GM18520 (cell line): ENCODE measurements around the gene NPHP4.

ENCODE experiments used
- ATAC-seq: cut with Tn5 transposase; IDR thresholded peaks from one replicate; pipeline ENCODE4 v1.9.1; 2021; ENCODE audit not compliant: unreplicated experiment

The NPHP4 gene

DNA sequence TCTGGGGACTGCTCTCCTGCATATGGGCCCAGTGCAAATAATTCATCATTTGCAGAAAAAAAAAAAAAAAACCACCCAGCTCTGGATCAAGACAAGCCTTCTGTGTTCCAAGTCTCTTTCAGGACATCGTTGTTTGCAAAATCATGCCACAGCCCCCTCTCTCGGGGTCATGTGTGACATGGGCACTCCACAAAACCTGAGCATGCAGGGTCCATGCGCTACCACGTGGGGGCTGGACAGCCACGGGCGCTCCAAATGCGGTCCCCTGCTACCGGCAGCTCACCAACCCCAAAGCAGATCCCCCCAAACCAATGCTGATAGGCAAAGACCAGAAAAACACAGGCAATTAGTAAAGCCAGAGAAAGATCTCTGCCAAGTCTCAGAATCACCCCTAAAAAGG is 17.6 kb downstream of the NPHP4 start:
- no peak for ATAC-seq

DNA sequence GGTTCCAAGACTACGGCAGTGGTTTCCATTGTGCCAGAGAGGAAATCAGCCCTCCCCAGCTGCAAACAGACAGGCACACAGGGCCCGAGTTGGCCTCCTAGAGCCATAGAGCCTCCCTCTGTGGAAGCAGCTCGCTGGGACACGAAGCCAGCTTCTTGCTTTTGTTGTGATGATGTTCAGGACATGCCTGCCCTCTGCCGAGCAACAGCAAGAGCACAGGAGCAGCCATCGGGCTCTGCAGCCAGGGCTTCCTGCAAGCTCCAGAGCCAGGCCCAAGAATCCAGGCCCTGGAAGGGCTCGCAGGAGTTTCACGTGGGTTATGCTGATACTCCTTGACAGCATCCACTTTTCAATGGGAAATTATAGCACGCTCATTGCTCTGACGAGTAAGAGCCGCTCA is 18.5 kb downstream of the NPHP4 start:
- ATAC-seq: no peak

DNA sequence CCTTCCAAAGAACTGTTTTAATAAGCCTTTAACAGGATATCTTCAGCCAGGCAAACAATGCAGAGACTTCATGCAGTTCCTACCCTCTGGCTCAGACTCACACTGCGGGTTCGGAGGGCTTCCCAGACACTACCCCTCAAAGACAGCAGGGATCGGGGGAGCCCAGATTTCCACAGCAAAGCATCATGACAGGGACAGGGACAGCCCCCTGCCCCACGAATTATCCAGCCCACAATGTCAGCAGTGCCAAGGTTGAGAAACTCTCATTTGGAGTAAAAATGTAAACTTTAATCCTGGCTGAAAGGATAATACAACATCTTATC is 20.1 kb downstream of the NPHP4 start:
- no peak for ATAC-seq

DNA sequence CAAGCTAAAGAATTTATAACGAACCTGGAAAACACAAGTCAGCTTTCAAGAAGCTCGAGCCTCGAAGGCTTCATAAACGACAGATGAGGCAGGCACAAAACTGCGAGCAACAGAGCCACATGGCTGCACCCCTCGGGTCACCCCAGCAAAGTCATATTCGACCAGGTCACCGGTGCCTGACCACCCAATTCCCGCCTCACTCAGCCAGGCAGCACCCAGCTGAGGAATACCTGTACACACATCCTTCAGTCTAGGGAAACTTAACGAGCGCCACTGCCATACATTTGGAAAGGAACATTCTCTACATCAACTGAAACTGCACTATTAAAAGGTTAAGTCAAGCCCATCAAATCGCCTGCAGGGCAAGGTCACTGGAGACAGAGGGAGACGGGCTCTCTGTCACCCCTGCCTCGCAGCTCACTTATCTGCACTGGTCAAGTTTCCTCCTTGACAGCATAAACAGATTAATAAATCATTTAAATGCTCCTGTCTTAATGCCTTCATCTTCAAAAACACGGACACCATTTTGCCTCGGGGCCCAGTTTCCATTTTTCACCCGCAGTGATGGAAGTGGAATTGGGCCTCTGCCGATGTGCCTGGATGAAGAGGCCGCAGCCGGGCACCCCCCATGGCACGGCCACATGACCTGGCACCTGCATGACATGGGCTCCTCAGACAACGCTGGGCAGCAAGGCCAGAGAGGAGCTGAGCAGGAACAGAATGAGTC is 20.6 kb downstream of the NPHP4 start:
- no peak for ATAC-seq

DNA sequence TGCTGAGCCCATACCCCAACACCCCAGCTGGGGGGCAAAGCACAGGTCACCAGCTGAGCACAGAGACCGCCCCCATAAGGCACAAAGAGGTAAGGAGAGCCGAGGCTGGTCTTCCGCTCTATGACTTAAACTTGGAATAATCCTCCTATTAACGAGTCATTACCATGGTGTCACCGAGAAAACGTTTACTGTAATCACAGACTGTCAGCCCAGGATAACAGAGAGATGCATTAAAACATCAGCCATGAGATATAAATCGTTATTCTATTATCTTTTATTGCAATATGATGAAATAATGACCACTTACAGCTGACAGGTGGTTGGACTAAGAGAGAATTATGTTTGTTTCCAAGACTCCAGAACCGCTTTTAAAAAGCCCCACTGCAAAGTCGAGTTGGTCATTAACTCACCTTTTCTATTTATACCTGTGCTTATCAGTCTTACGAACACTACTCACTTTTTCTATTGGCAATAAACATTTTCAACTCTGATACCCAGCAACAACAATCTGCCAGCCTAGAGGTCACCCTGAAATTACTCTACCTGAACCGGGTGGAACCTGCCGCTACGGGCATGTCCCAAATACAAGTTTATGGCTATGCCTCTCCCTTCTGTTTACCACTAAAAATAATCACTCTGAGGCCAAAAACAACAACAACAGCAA is 21.5 kb downstream of the NPHP4 start:
- ATAC-seq: no peak

DNA sequence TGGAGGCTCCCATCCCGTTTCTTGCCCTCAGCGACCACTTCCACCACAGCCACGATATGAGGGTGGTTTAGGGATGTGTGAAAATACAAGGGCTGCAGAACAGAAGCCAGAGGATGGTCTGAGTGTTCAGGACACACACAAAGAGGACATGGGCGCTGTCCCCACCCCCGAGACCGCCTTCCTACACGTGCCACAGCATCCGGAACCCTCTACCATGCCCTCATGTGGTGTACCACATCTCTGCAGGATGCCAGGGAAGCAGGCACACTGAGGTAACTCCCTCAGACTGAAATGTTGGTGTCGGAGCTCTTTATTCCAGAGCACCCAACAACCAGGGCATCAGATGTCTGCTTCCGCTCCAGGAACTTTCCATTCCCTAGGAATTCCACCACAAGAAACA is 23.1 kb downstream of the NPHP4 start:
- ATAC-seq: no peak

DNA sequence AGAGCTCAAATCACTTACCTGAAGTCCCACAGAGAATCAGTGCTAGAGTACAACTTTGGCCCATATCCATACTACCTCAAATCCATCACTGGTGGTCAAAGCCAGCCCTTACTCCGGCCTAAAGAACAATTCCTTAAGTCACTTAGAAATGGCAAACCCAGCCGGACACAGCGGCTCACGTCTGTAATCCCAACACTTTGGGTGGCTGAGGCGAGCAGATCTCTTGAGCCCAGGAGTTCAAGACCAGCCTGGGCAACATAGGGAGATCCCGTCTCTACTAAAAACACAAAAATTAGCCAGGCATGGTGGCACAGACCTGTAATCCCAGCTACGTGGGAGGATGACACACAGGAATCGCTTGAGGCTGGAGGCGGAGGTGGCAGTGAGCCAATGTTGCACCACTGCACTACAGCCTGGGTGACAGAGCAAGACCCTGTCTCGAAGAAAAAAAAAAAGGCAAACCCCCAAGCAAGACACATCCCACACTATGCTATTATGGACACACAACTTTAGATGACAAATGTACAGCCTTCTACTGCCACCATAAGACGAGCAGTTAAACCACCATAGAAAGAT is 24.0 kb downstream of the NPHP4 start:
- no peak for ATAC-seq

DNA sequence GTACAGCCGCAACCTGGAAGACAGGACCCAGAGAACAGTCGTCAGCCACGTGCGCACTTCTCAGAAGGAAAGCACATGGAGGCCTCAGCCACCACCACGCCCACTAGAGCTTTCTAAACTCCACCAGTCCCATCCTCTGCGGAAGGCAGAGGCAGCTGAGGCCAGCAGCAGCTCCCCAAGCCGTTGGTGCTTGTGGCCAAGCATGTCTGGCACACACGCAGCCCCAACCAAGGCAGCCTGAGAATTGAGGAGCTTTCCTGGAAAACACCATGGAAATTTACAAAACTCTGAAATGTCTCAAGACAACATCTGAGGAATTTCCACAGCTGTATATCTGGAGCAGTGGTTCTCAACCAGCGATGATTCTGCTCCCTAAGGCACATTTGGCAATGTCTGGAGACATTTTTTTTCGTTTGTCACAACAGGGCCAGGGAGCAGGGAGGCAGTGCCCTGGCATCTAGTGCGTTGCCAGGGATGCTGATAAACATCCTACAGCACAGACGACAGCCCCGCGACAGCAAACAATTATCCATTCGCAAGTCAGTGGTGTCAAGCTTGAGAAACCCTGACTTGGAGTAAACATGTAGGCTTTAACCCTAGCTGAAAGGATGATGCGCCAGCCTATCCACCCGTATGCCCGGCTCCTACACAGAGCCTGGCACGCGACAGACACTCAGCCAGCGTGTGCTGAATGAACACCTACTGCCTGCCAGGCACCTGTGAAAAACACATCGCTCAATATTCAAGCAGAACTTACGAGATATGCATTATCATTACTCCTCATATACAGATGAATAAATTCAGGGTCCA is 24.7 kb downstream of the NPHP4 start:
- ATAC-seq: no peak

DNA sequence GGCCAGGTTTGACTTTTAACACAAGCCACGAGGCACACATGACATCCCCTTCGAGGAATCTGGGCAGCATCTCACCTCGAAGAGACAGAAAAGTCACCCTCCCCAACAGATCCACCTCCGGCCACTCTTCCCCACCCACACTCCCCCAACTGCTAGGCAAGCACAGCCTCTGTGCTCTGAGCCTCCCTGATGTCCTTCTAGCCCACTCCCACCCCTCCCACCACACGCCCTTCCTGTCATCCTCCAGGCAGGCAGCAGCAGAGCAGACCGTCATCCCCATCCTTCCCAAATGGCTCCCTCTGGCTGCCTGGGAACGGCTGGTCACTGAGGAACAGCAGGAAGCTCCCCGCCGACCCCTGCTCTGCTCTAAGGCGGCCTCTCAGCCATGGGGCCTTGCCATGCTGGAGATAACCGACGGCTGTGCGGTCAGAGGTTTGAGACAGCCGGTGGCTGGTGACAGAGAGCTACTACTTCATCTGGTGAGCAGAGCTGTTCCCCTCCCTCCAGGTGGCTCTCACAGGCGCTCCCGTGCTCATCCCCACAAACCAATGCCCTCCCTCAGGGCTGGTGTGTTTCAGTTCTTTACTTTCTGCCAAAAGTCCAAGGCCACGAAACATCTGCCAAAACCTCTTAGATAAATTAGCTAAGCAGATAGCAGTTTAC is 25.6 kb downstream of the NPHP4 start:
- no peak for ATAC-seq

DNA sequence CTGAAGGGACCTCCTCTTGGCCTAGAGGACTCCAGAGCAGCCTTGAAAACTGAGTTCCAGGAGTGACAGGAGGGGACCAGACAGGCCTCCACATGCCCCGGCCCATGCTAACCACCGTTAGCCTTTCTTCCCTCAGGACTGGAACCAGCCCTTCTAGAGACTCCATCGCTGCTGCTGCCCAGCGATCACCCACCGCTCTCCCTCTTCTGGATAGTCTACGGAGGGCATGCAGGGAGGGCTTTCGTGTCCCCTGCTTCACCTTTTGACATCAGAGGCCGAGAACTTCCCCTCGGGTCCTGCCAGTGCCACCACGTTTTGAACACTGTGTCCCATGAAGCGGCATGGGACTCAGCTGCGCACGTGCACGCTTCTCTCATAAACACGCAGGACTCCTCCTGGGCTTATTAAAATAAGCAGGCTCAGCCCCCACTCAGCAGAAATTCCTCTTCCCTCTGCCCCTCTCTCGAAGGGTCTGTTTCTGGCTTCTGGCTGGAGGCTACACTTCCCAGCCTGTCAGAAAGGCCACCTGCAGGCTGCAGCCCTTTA is 26.6 kb downstream of the NPHP4 start:
- ATAC-seq: no peak

DNA sequence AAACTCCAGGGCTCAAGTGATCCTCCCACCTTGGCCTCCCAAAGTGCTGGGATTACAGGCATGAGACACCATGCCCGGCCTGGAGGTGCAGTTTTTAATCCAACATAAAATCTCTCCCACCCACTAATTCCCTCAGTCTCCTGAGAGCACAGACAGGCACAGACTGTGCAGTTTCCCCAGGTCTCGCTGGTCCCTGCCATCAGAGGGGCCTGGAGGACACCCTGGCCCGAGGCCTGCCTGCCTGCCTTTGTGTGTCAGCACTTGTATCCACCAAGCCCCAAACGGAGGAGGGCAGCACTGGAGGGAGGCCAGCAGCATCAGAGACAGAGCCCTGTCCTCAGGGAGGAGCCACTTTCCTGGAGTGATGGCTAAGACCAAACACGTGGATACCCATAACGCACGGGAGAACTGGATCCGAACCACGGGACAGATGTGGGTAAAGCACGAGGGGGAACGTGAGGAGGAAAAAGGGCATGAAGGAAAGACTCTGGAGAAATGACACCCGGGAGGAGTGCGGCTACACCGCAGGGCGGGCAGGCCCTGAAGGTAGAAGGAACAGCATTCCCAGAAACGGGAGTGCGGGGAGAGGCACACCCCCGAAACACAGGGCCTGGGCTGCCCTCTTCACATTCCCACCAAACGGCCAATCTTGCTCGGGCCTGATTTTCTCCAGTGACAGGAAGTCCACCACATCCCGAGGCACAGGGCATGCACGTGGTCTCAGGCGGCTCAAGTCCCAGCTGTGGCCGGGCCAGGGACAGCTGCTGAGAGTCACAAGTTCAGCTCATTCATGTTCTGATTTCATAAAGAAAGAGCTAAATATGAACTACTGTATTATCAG is 29.7 kb downstream of the NPHP4 start:
- ATAC-seq: no peak

DNA sequence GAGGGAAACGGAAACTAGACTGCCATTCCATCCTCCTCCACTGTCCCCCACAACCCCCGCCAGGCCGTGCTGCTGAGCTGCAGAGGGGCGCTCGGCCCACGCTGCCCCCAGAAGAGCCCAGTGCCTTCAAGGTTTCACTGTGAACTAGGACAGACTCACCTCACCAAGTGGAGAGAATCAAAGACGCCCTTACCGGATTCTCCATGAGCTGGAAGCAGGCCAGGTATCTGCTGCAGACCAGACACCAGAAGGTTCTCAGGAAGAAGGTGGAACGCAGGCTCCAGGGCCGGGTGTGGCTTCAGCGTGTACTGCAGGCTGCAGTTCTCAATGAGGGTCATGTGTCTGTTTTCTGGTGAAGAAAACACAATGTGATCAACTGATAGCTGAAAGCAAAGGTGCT is 30.6 kb downstream of the NPHP4 start:
- no peak for ATAC-seq

DNA sequence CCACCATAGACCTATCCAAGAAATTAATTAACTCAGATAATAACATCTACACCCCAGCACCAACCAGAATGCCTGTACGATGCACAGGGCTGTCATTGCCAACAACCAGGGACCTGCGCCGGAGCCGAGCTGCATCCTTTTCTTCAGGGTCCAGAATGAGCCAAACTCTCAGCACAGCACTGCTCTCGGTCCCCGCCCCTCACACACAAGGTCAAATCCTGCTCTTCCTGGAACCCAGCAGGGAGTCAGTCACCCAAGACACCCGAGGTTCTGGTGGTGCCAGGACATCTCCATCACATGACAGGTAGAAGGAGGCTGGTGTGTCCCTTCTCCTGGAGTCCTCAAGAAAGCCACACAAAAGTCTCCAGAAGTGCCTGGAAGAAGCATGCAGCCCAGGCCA is 31.9 kb downstream of the NPHP4 start:
- ATAC-seq: no peak

DNA sequence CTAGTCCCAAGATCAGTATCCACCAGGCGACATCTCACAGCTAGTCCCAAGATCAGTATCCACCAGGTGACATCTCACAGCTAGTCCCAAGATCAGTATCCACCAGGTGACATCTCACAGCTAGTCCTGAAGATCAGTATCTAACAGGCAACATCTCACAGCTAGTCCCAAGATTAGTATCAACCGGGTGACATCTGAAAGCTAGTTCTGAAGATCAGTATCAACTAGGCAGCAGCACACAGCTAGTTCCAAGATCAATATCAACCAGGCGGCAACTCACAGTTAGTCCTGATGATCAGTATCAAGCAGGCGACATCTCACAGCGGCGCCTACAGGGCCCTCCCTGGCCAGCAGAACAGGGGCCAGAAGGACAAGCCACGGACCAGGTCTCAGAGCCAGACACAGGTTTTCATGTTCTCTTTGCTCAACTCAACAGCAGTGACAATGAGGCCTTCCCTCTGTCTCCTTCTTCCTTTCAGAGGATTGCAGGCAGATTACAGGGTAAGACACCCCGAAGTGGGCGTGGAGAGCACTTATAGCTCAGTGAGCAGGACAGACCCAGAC is 32.5 kb downstream of the NPHP4 start:
- no peak for ATAC-seq

DNA sequence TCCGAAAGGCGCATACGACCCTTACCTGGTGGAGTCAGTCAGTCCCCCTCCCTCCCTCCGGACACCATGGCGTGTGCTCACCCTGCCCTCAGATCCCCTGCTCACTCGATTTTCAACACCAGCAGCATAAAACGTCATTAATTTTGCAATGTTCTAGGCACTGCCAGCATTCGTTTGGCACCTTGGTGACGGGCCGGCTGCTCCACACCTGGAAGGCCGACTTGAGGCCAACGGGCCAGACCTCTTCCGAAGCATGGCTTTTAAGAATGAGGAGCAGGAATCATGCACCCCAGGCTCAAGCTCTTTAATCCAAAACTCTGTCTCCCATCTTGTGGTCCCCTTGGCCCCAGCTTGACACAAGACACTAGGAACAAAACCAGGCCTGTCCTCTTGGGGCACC is 33.1 kb downstream of the NPHP4 start:
- ATAC-seq: no peak

DNA sequence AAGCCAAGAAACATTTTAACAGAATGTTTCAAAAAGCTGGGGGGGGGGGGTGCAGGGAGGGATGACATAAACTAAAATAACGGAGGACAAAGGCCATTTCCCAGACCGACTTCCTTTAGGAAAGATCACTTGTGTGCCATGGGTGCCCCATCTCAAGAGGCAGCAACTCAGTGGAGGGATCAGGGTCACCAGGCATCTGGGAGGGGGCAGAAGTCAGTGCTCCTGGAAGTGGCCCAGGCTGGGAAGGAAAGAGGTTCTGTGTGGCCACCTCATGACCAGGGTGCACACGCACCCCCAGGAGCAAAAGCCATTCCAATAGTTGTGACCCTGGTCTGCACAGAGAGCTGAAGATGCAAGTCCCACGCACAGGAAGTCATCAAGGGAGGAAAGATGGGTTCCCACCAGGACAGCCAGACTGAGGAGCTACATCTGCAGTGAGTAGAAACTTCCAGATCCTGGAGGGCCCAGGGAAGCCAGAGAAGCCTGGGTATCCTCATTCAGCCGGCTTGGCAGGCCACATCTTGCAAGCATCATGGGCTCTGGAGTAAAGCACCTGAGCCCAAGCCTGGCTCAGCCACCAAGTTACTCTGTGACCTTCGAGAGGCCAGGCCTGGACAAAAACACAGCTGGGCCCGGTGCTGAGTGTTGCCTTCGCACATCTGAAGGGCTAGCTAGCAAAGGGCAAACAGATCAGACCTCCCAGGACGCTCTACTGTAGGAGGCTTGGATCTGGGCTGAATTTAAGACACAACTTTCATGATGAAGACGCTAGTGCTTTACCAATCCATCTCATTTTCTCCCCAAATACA is 36.0 kb downstream of the NPHP4 start:
- ATAC-seq: no peak

DNA sequence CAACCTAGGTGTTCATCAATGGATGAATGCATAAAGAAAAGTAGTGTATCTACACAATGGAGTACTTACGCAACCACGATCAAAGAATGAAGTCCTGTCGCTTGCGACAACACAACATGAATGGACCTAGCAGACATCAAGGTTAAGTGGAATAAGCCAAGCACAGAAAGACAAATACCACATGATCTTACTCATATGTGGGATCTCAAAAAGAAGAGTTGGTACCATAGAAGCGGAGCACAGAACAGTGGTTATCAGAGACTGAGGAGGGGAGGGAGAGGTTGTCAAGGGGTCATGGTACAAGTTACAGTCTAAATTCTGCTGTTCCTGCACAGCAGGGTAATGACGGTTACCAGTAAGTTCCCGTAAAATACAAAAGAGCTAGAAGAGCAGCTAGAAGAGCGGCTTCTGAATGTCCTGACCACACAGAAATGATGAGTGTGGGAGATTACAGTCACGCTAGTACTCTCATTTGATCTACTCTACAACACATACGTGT is 36.7 kb downstream of the NPHP4 start:
- no peak for ATAC-seq

DNA sequence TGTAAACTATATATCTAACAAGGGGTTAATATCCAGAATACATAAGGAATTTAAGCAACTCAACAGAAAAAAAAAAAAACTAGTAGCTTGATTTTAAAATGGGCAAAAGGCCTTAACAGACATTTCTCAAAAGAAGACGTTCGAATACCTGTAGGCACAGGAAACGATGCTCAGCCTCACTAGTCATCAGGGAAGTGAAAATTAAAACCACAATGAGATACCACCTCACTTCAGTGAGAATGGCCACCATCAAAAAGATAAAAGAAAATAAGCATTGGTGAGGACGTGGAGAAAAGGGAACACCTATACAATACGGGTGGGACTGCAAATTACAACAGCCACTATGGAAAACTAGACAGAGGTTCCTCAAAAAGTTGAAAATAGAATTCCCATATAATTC is 37.3 kb downstream of the NPHP4 start:
- ATAC-seq: no peak

DNA sequence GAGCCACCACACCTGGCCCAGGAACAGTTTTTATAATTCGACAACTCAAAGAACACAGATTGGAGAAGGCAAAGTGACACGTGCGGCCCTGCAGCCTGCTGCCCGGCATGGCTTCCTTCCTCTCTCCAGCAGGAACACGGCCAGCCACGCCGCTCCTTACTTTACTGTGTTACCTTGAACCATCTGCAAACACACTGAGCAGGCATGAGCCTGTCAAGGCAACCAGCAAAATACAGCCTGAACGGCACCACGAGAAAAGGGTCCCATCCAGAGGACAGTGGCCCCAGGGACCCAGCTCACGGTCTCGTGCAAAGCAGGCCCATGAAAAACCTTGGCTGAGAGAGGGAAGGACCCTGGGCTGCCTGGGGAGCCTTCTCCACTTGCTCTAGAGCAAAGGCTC is 38.8 kb downstream of the NPHP4 start:
- ATAC-seq: no peak
